Measurements from ENCODE around the gene MYLK. TPM values are rescaled to one million over a fixed set of nuclear protein-coding genes. Genes with fewer than 3 reads are reported as not detected.

MYLK gene
- total and polyA plus RNA-seq, 10 of the 15 experiments (the other 5 are each of a cell fraction or from before 2014, with no cell fraction given), result 0.04 to 1.6 (median 0.42) TPM; not detected in 1

DNA sequence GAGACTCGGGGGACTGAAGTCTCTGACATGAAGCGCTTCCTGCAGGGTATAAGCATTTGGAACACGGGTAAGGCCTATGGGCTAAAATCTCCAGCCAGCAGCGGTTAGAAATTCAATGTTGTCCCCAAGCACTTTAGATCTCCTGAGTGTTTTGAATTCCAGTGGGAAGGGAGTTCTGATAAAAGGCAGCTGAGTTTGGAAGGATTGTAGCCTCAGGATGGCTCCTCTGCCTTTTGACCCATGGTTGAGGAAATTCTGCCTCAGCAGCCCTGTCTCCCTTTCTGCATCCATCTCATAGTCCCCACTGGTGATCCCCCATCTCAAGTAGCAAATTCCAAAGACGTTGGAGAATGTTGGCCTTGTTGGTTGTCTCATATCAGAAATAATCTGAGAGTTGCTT lies 275.1 kb downstream of the MYLK start (continued):
- TF ChIP-seq, protein P1, sequence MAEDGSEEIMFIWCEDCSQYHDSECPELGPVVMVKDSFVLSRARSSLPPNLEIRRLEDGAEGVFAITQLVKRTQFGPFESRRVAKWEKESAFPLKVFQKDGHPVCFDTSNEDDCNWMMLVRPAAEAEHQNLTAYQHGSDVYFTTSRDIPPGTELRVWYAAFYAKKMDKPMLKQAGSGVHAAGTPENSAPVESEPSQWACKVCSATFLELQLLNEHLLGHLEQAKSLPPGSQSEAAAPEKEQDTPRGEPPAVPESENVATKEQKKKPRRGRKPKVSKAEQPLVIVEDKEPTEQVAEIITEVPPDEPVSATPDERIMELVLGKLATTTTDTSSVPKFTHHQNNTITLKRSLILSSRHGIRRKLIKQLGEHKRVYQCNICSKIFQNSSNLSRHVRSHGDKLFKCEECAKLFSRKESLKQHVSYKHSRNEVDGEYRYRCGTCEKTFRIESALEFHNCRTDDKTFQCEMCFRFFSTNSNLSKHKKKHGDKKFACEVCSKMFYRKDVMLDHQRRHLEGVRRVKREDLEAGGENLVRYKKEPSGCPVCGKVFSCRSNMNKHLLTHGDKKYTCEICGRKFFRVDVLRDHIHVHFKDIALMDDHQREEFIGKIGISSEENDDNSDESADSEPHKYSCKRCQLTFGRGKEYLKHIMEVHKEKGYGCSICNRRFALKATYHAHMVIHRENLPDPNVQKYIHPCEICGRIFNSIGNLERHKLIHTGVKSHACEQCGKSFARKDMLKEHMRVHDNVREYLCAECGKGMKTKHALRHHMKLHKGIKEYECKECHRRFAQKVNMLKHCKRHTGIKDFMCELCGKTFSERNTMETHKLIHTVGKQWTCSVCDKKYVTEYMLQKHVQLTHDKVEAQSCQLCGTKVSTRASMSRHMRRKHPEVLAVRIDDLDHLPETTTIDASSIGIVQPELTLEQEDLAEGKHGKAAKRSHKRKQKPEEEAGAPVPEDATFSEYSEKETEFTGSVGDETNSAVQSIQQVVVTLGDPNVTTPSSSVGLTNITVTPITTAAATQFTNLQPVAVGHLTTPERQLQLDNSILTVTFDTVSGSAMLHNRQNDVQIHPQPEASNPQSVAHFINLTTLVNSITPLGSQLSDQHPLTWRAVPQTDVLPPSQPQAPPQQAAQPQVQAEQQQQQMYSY (CRISPR knock-in tag; IDR thresholded peaks at IDR 0.05), result no peak
- no peak for TF ChIP-seq MTA2 (IDR thresholded peaks at IDR 0.05; ENCODE audit: low read depth)
- TF ChIP-seq, protein P2, sequence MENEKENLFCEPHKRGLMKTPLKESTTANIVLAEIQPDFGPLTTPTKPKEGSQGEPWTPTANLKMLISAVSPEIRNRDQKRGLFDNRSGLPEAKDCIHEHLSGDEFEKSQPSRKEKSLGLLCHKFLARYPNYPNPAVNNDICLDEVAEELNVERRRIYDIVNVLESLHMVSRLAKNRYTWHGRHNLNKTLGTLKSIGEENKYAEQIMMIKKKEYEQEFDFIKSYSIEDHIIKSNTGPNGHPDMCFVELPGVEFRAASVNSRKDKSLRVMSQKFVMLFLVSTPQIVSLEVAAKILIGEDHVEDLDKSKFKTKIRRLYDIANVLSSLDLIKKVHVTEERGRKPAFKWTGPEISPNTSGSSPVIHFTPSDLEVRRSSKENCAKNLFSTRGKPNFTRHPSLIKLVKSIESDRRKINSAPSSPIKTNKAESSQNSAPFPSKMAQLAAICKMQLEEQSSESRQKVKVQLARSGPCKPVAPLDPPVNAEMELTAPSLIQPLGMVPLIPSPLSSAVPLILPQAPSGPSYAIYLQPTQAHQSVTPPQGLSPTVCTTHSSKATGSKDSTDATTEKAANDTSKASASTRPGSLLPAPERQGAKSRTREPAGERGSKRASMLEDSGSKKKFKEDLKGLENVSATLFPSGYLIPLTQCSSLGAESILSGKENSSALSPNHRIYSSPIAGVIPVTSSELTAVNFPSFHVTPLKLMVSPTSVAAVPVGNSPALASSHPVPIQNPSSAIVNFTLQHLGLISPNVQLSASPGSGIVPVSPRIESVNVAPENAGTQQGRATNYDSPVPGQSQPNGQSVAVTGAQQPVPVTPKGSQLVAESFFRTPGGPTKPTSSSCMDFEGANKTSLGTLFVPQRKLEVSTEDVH (IDR thresholded peaks at IDR 0.05; ENCODE audit: low read depth, partially characterized antibody), result no peak
- no peak for TF ChIP-seq RUNX3 (IDR thresholded peaks at IDR 0.05; ENCODE audit: low read length)
- TF ChIP-seq, protein P3, sequence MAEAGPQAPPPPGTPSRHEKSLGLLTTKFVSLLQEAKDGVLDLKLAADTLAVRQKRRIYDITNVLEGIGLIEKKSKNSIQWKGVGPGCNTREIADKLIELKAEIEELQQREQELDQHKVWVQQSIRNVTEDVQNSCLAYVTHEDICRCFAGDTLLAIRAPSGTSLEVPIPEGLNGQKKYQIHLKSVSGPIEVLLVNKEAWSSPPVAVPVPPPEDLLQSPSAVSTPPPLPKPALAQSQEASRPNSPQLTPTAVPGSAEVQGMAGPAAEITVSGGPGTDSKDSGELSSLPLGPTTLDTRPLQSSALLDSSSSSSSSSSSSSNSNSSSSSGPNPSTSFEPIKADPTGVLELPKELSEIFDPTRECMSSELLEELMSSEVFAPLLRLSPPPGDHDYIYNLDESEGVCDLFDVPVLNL (IDR thresholded peaks at IDR 0.05; ENCODE audit: low read depth, low read length), result no peak
